DOHH2 (cell line): ENCODE results near the gene CAPN3.

ENCODE experiments used
- EZH2phosphoT487 ChIP-seq: fragments of 200-600 bp; sonication (generic); IDR thresholded peaks from 2 replicates; pipeline ENCODE4 v1.6.1; 2017; ENCODE audit warnings: borderline replicate concordance, mild to moderate bottlenecking, antibody characterized with exemption, low read length, moderate library complexity, mixed read lengths
- TF ChIP-seq, protein P1 (sequence below): fragments of 200-600 bp; sonication (generic); IDR thresholded peaks from one replicate; pipeline ENCODE4 v1.5.1; 2014; ENCODE audit warnings: antibody characterized with exemption, mild to moderate bottlenecking, low read depth, low read length; ENCODE audit not compliant: poor library complexity, severe bottlenecking

DNA sequence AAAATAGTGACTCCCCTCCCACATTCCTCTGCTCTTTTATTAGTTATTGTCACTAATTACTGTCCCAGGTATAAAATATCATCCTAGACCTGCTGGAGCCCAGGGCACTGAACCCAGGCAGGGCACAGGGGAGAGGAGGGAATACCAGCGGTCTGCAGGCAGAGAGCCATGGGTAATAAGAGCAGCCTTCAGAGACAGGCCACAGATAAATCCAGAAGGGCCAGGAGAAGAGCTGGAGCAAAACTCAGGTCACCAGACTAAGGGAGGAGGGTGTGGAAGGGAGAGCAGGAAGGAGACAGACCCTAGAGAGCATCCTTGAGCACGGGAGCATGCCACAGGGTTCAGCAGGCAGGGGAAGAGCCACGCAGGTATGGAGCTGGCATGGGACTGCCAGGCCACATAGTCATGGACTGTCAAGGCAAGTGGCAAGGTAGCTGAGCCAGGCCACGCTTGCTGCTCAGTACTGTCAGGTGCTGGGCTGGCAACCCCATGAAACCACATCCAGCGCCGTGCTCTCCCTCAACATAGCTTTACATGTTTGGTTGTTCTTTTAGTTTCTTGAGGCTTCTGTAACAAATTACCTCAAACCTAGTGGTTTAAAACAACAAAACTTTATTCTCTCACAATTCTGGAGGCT lies 15.6 kb upstream of the CAPN3 start:
- TF ChIP-seq, protein P1, sequence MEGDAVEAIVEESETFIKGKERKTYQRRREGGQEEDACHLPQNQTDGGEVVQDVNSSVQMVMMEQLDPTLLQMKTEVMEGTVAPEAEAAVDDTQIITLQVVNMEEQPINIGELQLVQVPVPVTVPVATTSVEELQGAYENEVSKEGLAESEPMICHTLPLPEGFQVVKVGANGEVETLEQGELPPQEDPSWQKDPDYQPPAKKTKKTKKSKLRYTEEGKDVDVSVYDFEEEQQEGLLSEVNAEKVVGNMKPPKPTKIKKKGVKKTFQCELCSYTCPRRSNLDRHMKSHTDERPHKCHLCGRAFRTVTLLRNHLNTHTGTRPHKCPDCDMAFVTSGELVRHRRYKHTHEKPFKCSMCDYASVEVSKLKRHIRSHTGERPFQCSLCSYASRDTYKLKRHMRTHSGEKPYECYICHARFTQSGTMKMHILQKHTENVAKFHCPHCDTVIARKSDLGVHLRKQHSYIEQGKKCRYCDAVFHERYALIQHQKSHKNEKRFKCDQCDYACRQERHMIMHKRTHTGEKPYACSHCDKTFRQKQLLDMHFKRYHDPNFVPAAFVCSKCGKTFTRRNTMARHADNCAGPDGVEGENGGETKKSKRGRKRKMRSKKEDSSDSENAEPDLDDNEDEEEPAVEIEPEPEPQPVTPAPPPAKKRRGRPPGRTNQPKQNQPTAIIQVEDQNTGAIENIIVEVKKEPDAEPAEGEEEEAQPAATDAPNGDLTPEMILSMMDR: no peak
- no peak for TF ChIP-seq EZH2phosphoT487
